ENCODE data around the gene CXCL13. TPM values are rescaled to one million over a fixed set of nuclear protein-coding genes. Genes with fewer than 3 reads are reported as not detected.
"Not testable (repeated sequence)": the region's sequence is repeated elsewhere in the genome, so short reads cannot be mapped to it uniquely, and the experiment has no call there.

CXCL13 gene
- total RNA-seq, 8 experiments from 2014 or later: 1.1 TPM; not detected in 7

DNA sequence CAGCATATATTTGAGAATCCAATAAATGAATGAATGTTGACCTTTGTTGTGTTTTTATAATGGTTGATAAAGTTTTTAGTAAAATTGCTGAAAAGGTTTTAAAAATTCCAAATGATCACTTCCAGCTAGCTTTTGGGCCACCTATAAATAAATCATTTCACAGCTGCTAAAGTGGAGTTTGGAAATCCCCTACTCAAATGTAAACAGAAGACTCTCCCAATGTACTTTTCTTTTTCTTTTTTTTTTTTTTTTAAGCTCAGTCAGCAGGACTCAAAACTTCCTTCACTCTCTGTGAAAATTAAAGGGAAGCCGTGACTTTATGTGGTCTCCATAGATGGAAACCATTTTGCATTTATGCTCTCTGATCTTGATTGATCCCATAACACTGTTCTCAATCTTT, 45.2 kb downstream of the CXCL13 start:
- H3K4me3 ChIP-seq: no peak overlapping the region
- no peak for ATAC-seq (replicated peaks in 6 of 8)
- in situ Hi-C loops (cut with MboI; ENCODE audit: low pct_unique_long_range_greater_than_20kb in 2 of 9, low sequenced_read_pairs in 9 of 9, unreplicated experiment in 9 of 9): no loop called here
- 7 to 100% (median 84%) methylated on average over 1 of the region's 1 CpG for WGBS, 10 experiments
- no peak overlapping the region for H3K27ac ChIP-seq
- no peaks in the 10 kb centered on the region for H3K4me1 ChIP-seq (replicated peaks in 1 of 2)

DNA sequence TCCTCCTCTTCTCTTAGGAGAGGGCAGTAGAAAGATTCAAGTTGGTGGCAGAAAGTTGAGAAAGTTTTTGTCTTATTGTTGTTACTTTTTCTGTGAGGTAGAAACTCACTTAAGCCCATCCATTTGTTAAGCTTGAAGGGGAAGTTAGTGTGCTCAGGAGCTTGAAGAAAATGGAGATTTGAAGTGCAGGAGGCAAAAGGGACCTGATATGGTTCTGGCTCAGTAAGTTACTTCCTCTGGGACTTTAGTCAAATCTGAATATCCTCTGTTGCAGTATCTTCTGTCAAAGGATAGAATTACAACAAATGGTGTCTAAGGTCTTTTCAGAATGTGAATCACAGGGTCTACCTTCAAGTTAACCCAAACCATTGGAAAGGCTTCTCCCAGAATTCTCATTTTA, 46.2 kb downstream of the CXCL13 start:
- H3K4me1 ChIP-seq (replicated peaks in 1 of 2): no peaks in the 10 kb centered on the region
- no peak overlapping the region for H3K27ac ChIP-seq
- H3K4me3 ChIP-seq: no peak overlapping the region
- in situ Hi-C loops (cut with MboI; ENCODE audit: low pct_unique_long_range_greater_than_20kb in 2 of 9, low sequenced_read_pairs in 9 of 9, unreplicated experiment in 9 of 9): no loop called here
- no peak for ATAC-seq (replicated peaks in 6 of 8)

DNA sequence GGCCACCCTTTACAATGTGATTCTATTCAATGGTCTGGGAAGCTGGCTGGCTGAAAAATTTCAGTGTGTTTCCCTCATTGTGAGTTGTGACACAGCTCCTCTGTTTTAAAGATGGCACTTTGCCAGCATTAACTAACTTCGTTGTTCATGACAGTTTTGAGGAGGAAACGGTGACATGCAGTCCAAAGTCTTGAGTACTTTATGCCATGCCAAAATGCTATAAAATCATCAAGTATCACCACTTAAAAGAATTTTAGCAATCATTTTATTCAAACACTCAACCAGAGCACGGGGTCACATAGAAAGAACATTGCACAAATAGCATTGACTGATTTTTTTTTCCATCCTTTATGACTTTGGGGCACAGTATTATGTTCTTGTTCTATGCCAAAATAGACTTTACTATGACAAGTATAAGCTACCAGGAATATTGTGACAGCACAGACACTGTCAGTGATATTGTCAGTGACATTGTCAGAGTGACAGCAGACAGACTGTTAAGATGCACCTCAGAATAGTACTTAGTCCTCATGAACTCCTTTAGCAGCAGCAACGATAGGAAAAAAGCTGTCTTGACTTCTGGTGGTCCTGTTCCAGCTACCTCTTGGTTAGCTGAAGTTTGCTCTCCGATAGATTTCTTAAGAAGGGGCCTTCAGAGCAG, 46.7 kb downstream of the CXCL13 start:
- in situ Hi-C loops (cut with MboI; ENCODE audit: low pct_unique_long_range_greater_than_20kb in 2 of 9, low sequenced_read_pairs in 9 of 9, unreplicated experiment in 9 of 9): no loop called here
- no peaks in the 10 kb centered on the region for H3K4me1 ChIP-seq (replicated peaks in 1 of 2)
- no peak overlapping the region for H3K4me3 ChIP-seq
- WGBS, 10 experiments: 0 to 100% (median 69%) methylated on average over 1 to 5 of the region's 5 CpGs
- no peak for ATAC-seq (replicated peaks in 6 of 8)
- H3K27ac ChIP-seq: no peak overlapping the region

DNA sequence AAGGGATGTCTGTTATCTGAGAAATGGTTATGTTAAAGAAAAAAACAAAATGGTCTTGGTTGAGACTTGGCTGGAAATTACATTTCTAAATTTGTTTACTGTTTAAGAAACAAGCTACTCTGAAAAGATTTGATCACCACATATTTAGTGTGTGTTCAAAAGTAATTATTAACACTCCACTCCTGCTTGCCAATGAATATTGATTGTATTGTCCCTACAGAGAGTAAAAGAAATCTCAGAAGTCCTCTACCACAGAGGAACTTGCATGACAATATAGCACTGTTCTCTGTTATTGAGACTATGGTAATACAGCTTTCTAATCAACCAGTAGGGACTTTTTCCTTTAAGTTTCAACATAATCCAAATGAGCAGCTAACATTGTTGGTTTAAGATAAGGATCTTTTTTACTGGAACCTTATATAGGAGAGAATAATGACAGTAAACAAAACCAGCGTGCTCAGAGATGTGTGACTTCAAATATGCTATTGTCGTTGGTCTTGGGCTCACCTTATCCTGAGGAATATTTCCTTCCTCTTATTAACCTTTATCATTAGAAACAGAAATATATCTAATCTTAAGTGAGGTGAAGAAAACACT, 47.6 kb downstream of the CXCL13 start:
- in situ Hi-C loops (cut with MboI; ENCODE audit: low pct_unique_long_range_greater_than_20kb in 2 of 9, low sequenced_read_pairs in 9 of 9, unreplicated experiment in 9 of 9): no loop called here
- no peak for ATAC-seq (replicated peaks in 6 of 8)
- no peak overlapping the region for H3K27ac ChIP-seq
- 30 to 100% (median 79%) methylated on average over 1 to 2 of the region's 2 CpGs; no CpG with 5 or more reads in 3 of the 10 experiments for WGBS, 10 experiments
- H3K4me3 ChIP-seq: no peak overlapping the region
- no peaks in the 10 kb centered on the region for H3K4me1 ChIP-seq (replicated peaks in 1 of 2)

DNA sequence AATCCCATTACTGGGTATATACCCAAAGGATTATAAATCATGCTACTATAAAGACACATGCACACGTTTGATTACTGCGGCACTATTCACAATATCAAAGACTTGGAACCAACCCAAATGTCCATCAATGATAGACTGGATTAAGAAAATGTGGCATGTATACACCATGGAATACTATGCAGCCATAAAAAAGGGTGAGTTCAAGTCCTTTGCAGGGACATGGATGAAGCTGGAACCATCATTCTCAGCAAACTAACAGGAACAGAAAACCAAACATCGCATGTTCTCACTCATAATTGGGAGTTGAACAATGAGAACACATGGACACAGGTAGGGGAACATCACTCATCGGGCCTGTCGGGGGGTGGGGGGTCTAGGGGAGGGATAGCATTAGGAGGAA, 54.7 kb downstream of the CXCL13 start:
- 25 to 100% (median 90%) methylated on average over 1 to 2 of the region's 5 CpGs; no CpG with 5 or more reads in 5 of the 10 experiments for WGBS, 10 experiments
- H3K27ac ChIP-seq; in situ Hi-C loops (cut with MboI; ENCODE audit: low pct_unique_long_range_greater_than_20kb in 2 of 9, low sequenced_read_pairs in 9 of 9, unreplicated experiment in 9 of 9); H3K4me1 ChIP-seq (replicated peaks in 1 of 2); H3K4me3 ChIP-seq; ATAC-seq (replicated peaks in 6 of 8): not testable (repeated sequence)

Other genes with a start within 250 kb of the CXCL13 start
- gene CNOT6L, start 213.5 kb downstream of the CXCL13 start, total RNA-seq: 10 to 100 TPM; 12.7 to 22.6 (median 17.2) TPM